ENCODE results near the gene IFNAR1. TPM values are rescaled to one million over a fixed set of nuclear protein-coding genes. Genes with fewer than 3 reads are reported as not detected.

Gene IFNAR1
- total and polyA plus RNA-seq, 9 of the 15 experiments (the other 6 are each of a cell fraction or from before 2014, with no cell fraction given), result 8.6 to 31.8 (median 14.8) TPM

- no peak for TF ChIP-seq PTTG1 (tag; IDR thresholded peaks at IDR 0.05; ENCODE audit: low read depth)
- peak; percentile 50; the same call in 1 of the 2 replicates for TF ChIP-seq ZBTB40 (IDR thresholded peaks at IDR 0.05)
- TF ChIP-seq ZBTB40 (CRISPR knock-in tag; IDR thresholded peaks at IDR 0.05), result no peak
- TF ChIP-seq BRD4 (IDR thresholded peaks at IDR 0.05), result no peak
- TF ChIP-seq KDM5B (IDR thresholded peaks at IDR 0.05; ENCODE audit: insufficient replicate concordance, low read depth, low read length), result no peak
- TF ChIP-seq MYNN (IDR thresholded peaks at IDR 0.05), result no peak
- no peak for TF ChIP-seq MYNN (CRISPR knock-in tag; IDR thresholded peaks at IDR 0.05)
- no peak for TF ChIP-seq ZNF717 (CRISPR knock-in tag; IDR thresholded peaks at IDR 0.05)
- TF ChIP-seq CBX8 (IDR thresholded peaks at IDR 0.05; ENCODE audit: borderline replicate concordance, extremely low read depth, low read depth, low read length, poor library complexity, severe bottlenecking), result no peak
- no peak for TF ChIP-seq ZNF197 (CRISPR knock-in tag; IDR thresholded peaks at IDR 0.05; ENCODE audit: low read depth)
- peak; percentile 48; the same call in 1 of the 2 replicates for TF ChIP-seq SMARCE1 (IDR thresholded peaks at IDR 0.05)
- TF ChIP-seq, protein P1, sequence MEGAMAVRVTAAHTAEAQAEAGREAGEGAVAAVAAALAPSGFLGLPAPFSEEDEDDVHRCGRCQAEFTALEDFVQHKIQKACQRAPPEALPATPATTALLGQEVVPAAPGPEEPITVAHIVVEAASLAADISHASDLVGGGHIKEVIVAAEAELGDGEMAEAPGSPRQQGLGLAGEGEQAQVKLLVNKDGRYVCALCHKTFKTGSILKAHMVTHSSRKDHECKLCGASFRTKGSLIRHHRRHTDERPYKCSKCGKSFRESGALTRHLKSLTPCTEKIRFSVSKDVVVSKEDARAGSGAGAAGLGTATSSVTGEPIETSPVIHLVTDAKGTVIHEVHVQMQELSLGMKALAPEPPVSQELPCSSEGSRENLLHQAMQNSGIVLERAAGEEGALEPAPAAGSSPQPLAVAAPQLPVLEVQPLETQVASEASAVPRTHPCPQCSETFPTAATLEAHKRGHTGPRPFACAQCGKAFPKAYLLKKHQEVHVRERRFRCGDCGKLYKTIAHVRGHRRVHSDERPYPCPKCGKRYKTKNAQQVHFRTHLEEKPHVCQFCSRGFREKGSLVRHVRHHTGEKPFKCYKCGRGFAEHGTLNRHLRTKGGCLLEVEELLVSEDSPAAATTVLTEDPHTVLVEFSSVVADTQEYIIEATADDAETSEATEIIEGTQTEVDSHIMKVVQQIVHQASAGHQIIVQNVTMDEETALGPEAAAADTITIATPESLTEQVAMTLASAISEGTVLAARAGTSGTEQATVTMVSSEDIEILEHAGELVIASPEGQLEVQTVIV (CRISPR knock-in tag; IDR thresholded peaks at IDR 0.05; ENCODE audit: borderline replicate concordance), result no peak
Observed at GRCh38 chr21:33383056-33383888, 58.5 kb downstream of the IFNAR1 start (continued).
